COLO668 (cell line): ENCODE results near the gene ZPR1.
"Not testable (repeated sequence)": the region's sequence is repeated elsewhere in the genome, so short reads cannot be mapped to it uniquely, and the experiment has no call there.

Experiments used
- DNase-seq: peaks from one replicate; lab custom pipeline; 2025; ENCODE audit not compliant: unreplicated experiment; lab: John Stamatoyannopoulos, UW

The ZPR1 gene

DNA sequence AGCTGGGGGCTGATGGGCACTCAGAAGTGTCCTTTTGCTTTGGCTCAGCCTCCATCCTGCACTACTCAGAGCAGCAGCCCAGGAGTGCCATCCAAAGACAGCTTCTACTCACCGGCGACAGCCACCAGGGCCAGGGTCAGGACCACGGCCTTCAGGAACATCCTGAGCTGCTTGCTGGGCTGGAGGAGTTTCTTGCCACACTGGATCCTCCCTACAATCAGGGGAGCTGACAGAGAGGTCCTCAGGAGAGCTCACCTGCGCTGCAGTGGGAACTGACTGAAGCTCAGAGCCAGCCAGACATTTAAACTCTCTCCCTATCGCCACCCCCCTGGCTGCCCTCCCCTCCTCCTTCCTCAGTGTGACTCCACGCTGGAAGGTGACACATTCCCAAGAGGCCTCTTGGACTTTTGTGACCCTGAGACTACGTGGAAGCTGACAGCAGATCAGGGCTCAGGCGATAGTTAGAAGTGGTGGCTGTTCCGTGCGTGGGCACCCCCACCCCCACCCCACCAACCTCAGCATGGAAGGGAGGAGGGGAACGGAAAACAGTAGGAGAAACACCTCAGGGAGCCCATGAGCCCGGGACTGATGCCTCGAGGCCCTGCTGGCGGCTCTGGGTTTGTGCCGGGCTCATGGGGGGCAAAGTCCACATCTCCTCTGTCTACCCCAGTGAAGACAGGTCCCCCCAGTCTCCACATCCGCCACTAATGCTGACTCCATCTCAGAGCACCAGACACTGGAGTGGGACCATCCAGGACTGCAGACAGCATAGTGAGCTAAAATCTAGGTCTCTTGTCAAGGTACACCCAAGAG, 35.4 kb upstream of the ZPR1 start, which contains the start of gene APOA4:
Gene APOA4 (minus strand): TSS at position 274 of the 813 bp plus-strand sequence. CDS start 113 bp downstream, at position 161.
- no peak for DNase-seq

DNA sequence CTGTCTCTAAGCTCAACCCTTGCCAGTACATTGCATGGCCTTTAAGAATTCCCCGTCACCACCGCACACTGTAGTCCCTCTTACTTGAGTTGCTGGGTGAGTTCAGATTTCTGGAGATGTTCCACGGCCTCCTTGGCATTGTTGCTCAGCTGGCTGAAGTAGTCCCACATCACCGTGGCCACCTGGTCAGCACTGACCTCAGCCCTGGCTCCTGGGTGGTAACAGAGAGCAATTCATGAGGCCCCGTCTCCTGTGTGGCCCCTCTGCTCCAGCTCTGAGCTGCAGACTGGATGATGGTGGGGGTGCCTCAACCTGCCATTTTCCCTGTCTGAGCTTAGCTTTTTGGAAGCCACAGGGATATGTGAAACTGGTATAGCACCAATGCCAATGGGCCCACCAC, 34.8 kb upstream of the ZPR1 start:
- no peak for DNase-seq

GRCh38 chr11:116821050-116821918, 33.5 kb upstream of the ZPR1 start:
- no peak for DNase-seq

DNA sequence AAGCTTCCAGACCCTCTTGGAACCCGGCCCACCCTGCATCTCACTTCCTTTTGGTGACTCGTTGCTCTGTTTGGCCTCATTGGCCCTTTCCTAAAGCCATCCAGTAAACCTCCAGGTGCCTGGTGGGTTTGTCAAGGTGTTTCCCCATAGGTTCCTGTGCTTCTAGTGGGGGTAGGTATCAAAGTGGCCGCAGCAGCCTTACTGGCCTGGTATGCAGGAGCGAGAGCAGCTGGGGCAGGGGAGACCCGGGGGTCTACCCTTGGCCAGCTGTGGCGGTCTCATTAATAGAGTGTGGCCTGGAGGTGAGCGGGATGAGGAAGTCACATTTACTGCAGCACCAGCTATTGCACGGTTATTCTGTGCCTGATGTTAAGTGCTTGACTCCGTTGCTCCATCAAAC, 31.2 kb upstream of the ZPR1 start:
- no peak for DNase-seq

DNA sequence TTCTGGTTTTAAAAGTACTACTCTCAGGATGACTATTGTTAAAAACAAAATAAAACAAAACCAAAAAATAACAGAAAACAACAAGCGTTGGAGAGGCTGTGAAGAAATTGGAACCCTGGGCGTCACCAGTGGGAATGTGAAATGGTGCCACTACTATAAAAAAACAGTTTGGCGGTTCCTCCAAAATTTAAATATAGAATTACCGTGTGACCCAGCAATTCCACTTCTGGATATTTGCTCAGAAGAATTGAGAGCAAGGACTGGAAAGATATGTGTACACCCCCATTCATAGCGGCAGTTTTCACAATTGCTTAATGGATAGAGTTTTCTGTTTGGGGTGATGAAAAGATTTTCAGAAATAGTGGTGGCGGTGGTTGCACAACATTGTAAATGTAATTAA, 26.7 kb upstream of the ZPR1 start:
- no peak for DNase-seq

GRCh38 chr11:116813781-116814471, 26.1 kb upstream of the ZPR1 start:
- no peak for DNase-seq

DNA sequence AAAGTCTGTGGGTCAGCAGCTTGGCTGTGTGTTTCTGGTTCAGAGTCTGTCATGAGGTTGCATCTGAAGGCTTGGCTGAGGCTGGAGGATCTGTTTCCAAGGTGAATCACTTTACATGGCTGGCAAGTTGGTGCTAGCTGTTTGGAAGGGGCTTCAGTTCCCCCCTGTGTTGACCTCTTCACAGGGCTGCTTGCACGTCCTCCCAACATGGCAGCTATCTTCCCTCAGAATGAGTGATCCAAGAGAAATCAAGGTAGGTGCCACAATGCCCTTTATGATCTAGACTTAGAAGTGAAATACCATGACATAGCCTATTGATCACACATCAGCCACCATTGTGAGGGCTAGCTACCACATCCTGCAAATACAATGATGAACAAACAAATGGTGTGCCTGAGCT, 25.3 kb upstream of the ZPR1 start:
- no peak for DNase-seq

DNA sequence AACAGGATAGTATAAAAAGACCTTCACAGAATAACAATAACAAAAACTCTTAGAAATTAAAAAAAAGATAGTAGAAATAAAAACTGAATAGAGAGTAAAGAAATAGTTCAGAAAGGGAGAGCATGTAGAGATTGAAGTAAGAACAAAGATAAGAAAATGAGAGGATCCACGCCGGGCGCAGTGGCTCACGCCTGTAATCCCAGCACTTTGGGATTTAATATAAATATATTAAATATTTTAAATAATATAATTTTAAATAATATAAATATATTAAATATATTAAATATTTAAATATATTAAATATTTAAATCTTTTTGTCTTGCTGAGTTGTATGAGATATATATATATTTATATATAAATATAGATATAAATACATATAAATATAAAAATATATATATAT, 24.3 kb upstream of the ZPR1 start:
- no peak for DNase-seq

DNA sequence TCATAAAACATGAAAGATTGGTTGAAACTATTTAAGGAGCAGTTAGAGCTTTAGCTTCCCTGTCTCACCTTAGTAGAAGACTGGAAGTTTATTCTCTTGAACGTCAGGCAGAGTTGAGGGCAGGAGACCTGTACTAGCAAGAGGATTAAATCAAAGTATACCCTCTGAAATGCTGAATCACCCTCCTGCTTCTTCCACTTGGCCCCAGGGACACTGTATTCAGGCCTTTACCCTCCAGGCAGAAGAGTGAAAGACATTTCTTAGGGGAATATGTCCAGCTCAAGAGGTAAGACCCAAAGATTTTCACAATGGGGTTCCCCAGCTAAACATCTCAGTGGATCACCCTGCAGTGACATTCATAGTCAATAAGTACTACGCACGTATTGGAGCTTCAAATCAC, 23.4 kb upstream of the ZPR1 start:
- no peak for DNase-seq

DNA sequence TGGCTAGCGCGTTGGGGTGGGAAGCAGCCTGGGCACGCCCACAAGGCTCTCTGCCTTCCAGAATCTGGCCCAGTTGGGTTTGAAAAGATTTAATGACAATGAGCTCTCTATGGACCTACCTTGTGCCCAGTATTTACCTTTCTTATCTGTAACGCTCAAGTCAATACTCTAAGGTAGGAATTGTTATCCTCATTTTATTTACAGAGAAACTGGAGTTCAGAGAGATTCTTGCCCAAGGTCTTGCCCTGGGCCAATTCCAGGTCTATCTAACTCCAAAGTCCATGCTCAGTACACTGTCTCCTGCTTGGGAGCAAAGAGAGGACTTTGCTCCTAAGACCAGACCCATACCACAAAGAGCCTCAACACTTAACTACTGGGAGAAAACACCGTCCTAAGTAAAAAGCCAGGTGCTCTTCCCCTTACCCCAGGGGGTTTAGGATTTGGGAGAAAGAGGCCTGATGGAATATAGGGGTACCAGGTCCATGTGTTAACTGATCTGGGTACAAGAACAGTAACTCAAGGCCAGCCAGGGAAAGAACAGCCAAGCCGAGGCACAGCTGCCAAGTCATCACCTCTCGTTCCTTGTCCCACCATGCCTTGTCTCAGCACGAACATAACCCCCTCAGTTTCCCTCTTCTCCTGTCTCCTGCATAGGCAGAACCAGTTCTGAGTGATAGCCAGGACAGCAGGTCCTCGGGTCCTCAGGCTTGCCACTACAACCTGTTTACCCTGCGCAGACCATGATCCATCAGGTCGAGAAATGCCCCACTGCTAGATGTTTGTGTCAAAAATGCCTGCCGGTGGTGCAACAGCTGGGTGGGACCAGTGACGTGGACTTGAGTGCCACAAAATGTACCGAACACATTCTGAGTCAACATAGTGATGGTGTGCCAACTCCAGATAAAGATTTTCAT, 20.7 kb upstream of the ZPR1 start:
- no peak for DNase-seq

- DNase-seq, result no peak
Measured at GRCh38 chr11:116807601-116808261, 19.9 kb upstream of the ZPR1 start.

GRCh38 chr11:116804001-116804400, 16.2 kb upstream of the ZPR1 start:
- no peak for DNase-seq

DNA sequence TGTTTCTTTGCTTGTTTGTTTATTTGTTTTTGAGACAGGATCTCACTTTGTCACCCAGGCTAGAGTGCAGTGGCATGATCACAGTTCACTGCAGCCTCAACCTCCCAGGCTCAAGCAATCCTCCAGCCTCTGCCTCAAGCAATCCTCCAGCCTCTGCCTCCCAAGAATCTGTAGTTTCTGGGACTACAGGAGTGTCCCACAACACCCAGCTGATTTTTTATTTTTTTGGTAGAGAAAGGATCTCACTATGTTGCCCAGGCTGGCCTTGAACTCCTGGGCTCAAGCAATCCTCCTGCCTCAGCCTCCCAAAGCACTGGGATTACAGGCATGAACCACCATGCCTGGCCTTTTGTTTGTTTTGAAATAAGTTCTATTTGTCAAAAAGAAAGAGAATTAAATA, 13.8 kb upstream of the ZPR1 start:
- DNase-seq, result not testable (repeated sequence)

DNA sequence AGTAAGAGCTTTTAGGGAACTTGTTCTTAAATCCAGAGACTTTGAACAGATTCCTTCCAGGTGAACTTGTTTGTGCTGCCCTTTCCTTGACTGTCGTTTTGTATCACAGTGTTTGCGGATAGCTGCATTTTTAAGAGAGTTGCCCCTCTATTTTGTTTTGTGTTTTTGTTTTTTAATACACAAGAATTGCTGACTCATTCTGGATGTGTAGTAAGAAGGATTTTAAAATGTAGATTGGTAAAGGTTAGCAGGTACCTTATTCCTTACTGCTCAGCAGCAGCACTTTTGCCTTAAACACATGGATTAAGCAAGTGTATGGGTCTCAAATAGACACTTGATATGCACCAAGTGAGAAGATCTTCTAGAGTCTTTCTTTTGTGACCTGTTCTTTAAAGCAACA, 12.8 kb upstream of the ZPR1 start:
- DNase-seq, result no peak

DNA sequence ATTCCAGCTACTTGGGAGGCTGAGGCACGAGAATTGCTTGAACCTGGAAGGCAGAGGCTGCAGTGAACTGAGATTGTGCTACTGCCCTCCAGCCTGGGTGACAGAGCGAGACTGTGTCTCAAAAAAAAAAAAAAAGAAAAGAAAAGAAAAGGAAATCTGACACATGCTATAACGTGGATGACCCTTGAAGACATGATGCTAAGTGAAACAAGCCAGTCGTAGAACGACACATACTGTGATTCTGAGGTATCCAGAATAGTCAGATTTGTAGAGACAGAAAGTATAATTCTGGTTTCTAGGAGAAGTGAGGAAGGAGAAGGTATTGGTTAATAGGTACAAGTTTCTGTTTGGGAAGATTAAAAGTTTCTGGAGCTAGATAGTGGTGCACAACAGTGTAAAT, 10.5 kb upstream of the ZPR1 start:
- no peak for DNase-seq

DNA sequence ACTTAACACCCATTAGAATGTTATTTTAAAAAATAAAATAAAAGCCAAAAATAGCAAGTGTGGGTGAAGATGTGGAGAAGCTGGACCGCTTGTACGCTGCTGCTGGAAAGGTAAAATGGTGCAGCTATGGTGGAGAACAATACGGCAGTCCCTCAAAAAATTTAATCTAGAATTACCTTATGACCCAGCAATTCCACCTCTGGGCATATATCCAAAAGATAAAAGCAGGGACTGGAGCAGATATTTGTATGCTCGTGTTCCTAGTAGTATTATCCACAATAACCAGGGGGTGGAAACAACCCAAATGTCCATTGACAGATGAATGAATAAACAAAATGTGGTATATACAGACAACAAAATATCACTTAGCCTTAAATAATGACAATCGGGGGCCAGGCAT, 10.0 kb upstream of the ZPR1 start:
- no peak for DNase-seq

GRCh38 chr11:116796548-116796947, 8.7 kb upstream of the ZPR1 start:
- DNase-seq, result no peak

- no peak for DNase-seq
Measured at GRCh38 chr11:116794851-116795250, 7.0 kb upstream of the ZPR1 start.

GRCh38 chr11:116793772-116794097, 5.9 kb upstream of the ZPR1 start:
- DNase-seq, result no peak
